ENCODE results near the gene CORO2A. TPM values are rescaled to one million over a fixed set of nuclear protein-coding genes. Genes with fewer than 3 reads are reported as not detected.

The CORO2A gene
- total RNA-seq, 4 donors from 2014 or later = 0.77 to 4.8 (median 0.86) TPM

GRCh38 chr9:98195671-98196070 lies 3.2 kb upstream of the CORO2A start:
- ATAC-seq = no peak
- 90 to 100% methylated on average over 1 to 2 of the region's 4 CpGs for WGBS, 2 donors (ENCODE audit: low coverage in 1 of 2)
- H3K4me1 ChIP-seq = peaks cover 0 to 15% (median 8%) of the 10 kb centered on the region in 3 donors

GRCh38 chr9:98193336-98193944 lies 1.0 kb upstream of the CORO2A start:
- TF ChIP-seq POLR2A (IDR thresholded peaks at IDR 0.05) = no peak
- TF ChIP-seq POLR2AphosphoS5 (IDR thresholded peaks at IDR 0.05) = no peak
- TF ChIP-seq EP300 (IDR thresholded peaks at IDR 0.05) = no peak
- TF ChIP-seq, protein P1, sequence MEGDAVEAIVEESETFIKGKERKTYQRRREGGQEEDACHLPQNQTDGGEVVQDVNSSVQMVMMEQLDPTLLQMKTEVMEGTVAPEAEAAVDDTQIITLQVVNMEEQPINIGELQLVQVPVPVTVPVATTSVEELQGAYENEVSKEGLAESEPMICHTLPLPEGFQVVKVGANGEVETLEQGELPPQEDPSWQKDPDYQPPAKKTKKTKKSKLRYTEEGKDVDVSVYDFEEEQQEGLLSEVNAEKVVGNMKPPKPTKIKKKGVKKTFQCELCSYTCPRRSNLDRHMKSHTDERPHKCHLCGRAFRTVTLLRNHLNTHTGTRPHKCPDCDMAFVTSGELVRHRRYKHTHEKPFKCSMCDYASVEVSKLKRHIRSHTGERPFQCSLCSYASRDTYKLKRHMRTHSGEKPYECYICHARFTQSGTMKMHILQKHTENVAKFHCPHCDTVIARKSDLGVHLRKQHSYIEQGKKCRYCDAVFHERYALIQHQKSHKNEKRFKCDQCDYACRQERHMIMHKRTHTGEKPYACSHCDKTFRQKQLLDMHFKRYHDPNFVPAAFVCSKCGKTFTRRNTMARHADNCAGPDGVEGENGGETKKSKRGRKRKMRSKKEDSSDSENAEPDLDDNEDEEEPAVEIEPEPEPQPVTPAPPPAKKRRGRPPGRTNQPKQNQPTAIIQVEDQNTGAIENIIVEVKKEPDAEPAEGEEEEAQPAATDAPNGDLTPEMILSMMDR (IDR thresholded peaks at IDR 0.05) = no peak
- ATAC-seq = no peak
- Histone ChIP-seq H3K9me3 (no peaks in the 10 kb centered on the region), H3K27me3 (peaks cover 12% of the 10 kb centered on the region), H3K36me3 (peaks cover 0 to under 1% of the 10 kb centered on the region in 2 donors), H3K27ac (peak overlapping the region in 3 of 4 donors; percentile 58 to 77 (median 76)), H3K4me1 (peaks cover 0 to 15% (median 8%) of the 10 kb centered on the region in 3 donors), H3K4me3 (peak overlapping the region; percentile 66 to 67)
- 58% methylated on average over 2 to 5 of the region's 8 CpGs for WGBS, 2 donors (ENCODE audit: low coverage in 1 of 2)

More at GRCh38 chr9:98195671-98196070, 3.2 kb upstream of the CORO2A start:
- Histone ChIP-seq H3K9me3 (no peaks in the 10 kb centered on the region), H3K4me3 (no peak overlapping the region), H3K27me3 (peaks cover 8% of the 10 kb centered on the region), H3K36me3 (peaks cover 0 to 21% of the 10 kb centered on the region in 2 donors), H3K27ac (no peak overlapping the region)
- no peak for TF ChIP-seq EP300 (IDR thresholded peaks at IDR 0.05)
- TF ChIP-seq, protein P1 (IDR thresholded peaks at IDR 0.05) = no peak
- no peak for TF ChIP-seq POLR2AphosphoS5 (IDR thresholded peaks at IDR 0.05)
- TF ChIP-seq POLR2A (IDR thresholded peaks at IDR 0.05) = no peak

DNA sequence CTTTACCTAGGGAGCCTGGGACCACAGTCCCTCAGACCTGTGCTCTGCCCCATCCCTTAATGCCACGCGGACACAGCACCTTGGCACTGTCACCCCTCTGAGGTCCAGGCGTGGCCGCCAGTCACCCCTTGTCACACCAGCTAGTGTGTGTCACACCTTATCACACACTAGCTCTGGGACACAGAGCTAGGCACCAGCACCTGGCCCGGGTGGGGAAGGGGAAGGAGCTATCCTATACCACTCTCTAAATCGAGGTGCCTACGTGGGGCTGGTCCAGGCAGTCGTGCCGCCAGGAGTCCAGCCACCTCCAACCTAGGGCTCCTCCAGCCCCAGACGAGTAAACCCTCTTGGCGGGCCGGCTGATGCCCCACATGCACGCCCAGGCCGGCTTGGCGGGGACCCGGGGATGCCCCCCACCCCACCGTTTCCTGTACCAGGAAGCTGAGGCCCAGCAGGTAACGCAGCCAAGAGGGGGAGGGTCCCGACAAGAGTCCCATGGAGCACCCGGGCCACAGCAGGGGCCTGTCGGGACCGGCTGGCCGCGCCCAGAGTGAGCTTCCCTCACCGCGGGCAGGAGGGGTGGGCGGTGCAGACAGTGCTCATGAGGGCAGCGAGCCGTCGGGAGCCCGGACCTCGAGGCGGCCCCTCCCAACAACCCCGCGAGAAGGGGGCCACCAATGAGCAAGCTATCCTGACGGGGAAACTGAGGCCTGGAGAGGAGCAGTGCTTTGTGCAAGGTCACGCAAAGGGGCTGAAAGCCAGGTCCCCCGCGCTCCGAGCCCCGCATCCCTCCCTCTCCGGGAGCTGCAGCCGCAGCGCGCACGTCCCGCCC lies 550 bp downstream of the CORO2A start:
- no peaks in the 10 kb centered on the region for H3K36me3 ChIP-seq
- WGBS, 2 donors (ENCODE audit: low coverage in 1 of 2) = 3% methylated on average over 8 of the region's 47 CpGs; no CpG with 5 or more reads in 1 of the 2 donors
- peak overlapping the region; percentile 66 to 67 for H3K4me3 ChIP-seq
- TF ChIP-seq EP300 (IDR thresholded peaks at IDR 0.05) (no peak), POLR2A (IDR thresholded peaks at IDR 0.05) (no peak), POLR2AphosphoS5 (IDR thresholded peaks at IDR 0.05) (no peak)
- TF ChIP-seq, protein P1 (IDR thresholded peaks at IDR 0.05) = no peak
- H3K27me3 ChIP-seq = peaks cover 14% of the 10 kb centered on the region
- H3K9me3 ChIP-seq = no peaks in the 10 kb centered on the region
- H3K4me1 ChIP-seq = peaks cover 0 to 15% (median 8%) of the 10 kb centered on the region in 3 donors
- H3K27ac ChIP-seq = peak overlapping the region in 3 of 4 donors; percentile 58 to 77 (median 76)
- no peak for ATAC-seq

DNA sequence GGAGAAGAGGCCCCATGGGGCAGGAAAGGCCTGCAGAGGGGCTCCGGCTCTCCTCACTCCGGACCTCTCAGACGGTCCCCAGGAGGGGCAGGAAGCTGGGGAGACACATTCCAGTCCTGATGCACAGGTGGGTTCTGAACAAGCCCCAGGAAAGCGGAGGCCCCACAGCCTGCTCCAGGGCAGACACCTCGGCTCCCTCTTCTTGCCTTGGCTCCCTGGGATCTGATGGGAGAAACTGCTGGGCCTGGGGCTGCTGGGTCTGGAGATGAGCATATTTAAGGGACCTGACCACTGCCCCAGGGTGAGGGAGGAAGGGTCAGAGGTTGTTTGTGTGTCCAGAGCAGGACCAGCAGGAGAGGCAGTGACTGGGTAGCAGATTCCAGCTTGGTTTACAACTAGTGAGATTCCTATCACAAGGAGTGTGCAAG lies 1.2 kb downstream of the CORO2A start:
- Histone ChIP-seq H3K4me1 (peaks cover 0 to 15% (median 8%) of the 10 kb centered on the region in 3 donors), H3K27ac (no peak overlapping the region), H3K36me3 (no peaks in the 10 kb centered on the region), H3K27me3 (peaks cover 14% of the 10 kb centered on the region), H3K9me3 (no peaks in the 10 kb centered on the region), H3K4me3 (peak overlapping the region in 1 of 2 donors; percentile 66)
- no peak for ATAC-seq
- TF ChIP-seq POLR2A (IDR thresholded peaks at IDR 0.05) (no peak), EP300 (IDR thresholded peaks at IDR 0.05) (no peak), POLR2AphosphoS5 (IDR thresholded peaks at IDR 0.05) (no peak)
- TF ChIP-seq, protein P1 (IDR thresholded peaks at IDR 0.05) = no peak
- 17% methylated on average over 1 of the region's 5 CpGs; no CpG with 5 or more reads in 1 of the 2 donors for WGBS, 2 donors (ENCODE audit: low coverage in 1 of 2)
